PC-9 (cell line): Measurements from ENCODE around the gene PDE4D. TPM values are rescaled to one million over a fixed set of nuclear protein-coding genes. Genes with fewer than 3 reads are reported as not detected.

Experiments used
- BruUV-seq: library from RNA; stranded (reverse); fragments of 400-500 nt; replicated peaks from 2 replicates; lab custom pipeline; 2021; lab: Mats Ljungman, UMichigan
- CTCF ChIA-PET: fragments of 300-600 bp; sonication (Branson Sonifier 250); formaldehyde crosslinking; loops from one replicate; lab custom pipeline; 2022; ENCODE audit warnings: antibody characterized with exemption; lab: Charles Lee
- POLR2A ChIA-PET: fragments of 300-600 bp; sonication (Branson Sonifier 250); formaldehyde crosslinking; loops from one replicate; lab custom pipeline; 2022; ENCODE audit warnings: antibody characterized with exemption; ENCODE audit not compliant: unreplicated experiment; lab: Charles Lee
- DNase-seq, 2 experiments: peaks; one replicate each; pipeline versions ENCODE4 v3.0.0 to v3.0.0-alpha.2; 2015 to 2022; ENCODE audit warnings: mixed read lengths in 1 of 2
- H2AFZ ChIP-seq: fragments of 200-600 bp; sonication (generic); 2 replicates; pipeline ENCODE4 v1.8.1; 2017; ENCODE audit warnings: antibody characterized with exemption
- H3F3A ChIP-seq: fragments of 200-600 bp; sonication (generic); 2 replicates; pipeline ENCODE4 v1.8.1; 2017; ENCODE audit warnings: antibody characterized with exemption, mild to moderate bottlenecking, low read depth; ENCODE audit not compliant: insufficient read depth
- H3K27ac ChIP-seq: fragments of 200-600 bp; sonication (generic); 2 replicates; pipeline ENCODE4 v1.6.1; 2016; ENCODE audit warnings: mixed run types
- H3K27me3 ChIP-seq: fragments of 200-600 bp; sonication (generic); 2 replicates; pipeline ENCODE4 v1.6.1; 2016; ENCODE audit warnings: low read depth, mixed run types; ENCODE audit not compliant: insufficient read depth
- H3K36me3 ChIP-seq: fragments of 200-600 bp; sonication (generic); 2 replicates; pipeline ENCODE4 v1.6.1; 2016; ENCODE audit warnings: low read depth, mixed run types
- H3K4me1 ChIP-seq: fragments of 200-600 bp; sonication (generic); replicated peaks from 2 replicates; pipeline ENCODE4 v1.6.1; 2016; ENCODE audit warnings: mixed run types; ENCODE audit not compliant: insufficient read depth
- H3K4me2 ChIP-seq: fragments of 200-600 bp; sonication (generic); 2 replicates; pipeline ENCODE4 v1.6.1; 2017; ENCODE audit warnings: mixed run types
- H3K4me3 ChIP-seq: fragments of 200-600 bp; sonication (generic); 2 replicates; pipeline ENCODE4 v1.6.1; 2016; ENCODE audit warnings: mixed run types
- H3K79me2 ChIP-seq: fragments of 200-600 bp; sonication (generic); 2 replicates; pipeline ENCODE4 v1.6.1; 2017; ENCODE audit warnings: low read depth, mixed run types
- H3K9me2 ChIP-seq: fragments of 200-600 bp; sonication (generic); 2 replicates; pipeline ENCODE4 v1.8.1; 2017; ENCODE audit warnings: mild to moderate bottlenecking; ENCODE audit not compliant: insufficient read depth
- H3K9me3 ChIP-seq: fragments of 200-600 bp; sonication (generic); 2 replicates; pipeline ENCODE4 v1.8.1; 2016; ENCODE audit warnings: low read depth; ENCODE audit not compliant: insufficient read depth
- H4K20me1 ChIP-seq: fragments of 200-600 bp; sonication (generic); 2 replicates; pipeline ENCODE4 v1.8.1; 2017; ENCODE audit not compliant: insufficient read depth
- CTCF ChIP-seq: fragments of 200-600 bp; sonication (generic); conservative IDR thresholded peaks from 2 replicates; pipeline ENCODE4 v1.6.1; 2017; ENCODE audit warnings: mixed run types, antibody characterized with exemption, mild to moderate bottlenecking, moderate library complexity
- EZH2 ChIP-seq: fragments of 200-600 bp; sonication (generic); IDR thresholded peaks from 2 replicates; pipeline ENCODE4 v1.8.0; 2017; ENCODE audit warnings: antibody characterized with exemption, low read depth
- intact Hi-C: fragments of 100-400 bp; cut with micrococcal nuclease; formaldehyde crosslinking; loops from one replicate; pipeline ENCODE4 v1.10.0; 2022; ENCODE audit not compliant: unreplicated experiment
- total RNA-seq: library from RNA; stranded (reverse); gene quantifications from 2 replicates; pipeline ENCODE4 v1.2.3, GENCODE V29; 2021

The PDE4D gene
- total RNA-seq, 1 experiment from 2014 or later, result 9.8 TPM

GRCh38 chr5:59126016-59126707 lies 767.4 kb downstream of the PDE4D start:
- H3K79me2 ChIP-seq, result no peaks in the 10 kb centered on the region

DNA sequence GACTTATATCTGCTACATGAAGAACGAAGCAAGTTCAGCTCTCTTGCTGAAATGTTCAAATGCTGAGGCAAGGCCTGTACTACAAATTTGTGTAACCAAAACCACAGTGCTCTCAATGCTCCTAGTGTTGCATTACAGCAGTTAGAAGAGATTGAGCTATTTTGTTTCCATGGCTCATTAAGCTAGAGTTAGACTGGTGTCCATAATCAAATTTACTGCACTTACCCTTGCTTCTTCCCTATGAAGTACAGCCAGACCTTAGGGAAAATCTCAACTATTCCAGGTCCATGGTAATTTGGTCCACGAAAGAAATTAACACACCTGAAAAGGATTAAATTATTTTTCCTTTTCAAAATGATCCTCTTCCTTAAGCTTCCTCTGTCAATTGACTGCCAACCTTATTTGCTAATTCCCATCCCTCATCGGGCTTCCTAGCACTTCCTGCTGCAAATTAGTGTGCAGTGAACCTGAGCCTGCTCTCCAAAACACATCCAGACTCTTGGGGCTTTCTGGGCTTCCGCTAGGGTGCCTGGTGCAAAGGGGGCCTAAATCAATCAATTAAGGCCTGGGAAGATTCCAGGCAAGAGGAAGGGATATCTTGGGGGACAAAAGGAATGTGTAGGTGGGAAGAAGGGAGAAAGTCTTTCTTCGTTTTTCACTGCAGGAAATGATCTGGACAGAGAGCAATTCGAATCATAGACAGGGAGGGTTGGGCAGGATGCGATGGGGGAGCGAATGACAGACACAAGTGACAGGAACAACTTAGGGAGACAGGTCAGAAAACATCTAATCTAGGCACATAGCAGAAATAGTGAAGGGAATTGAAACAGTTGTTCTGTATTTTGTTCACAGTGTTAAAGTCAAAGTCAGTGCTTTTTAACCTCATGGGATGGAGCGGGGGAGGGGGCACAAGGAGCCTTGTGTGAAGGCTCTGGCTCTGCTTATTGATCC lies 768.2 kb downstream of the PDE4D start:
- Histone ChIP-seq H3K36me3 (no peaks in the 10 kb centered on the region), H2AFZ (no peak overlapping the region), H3F3A (no peaks in the 10 kb centered on the region), H3K9me2 (no peaks in the 10 kb centered on the region), H4K20me1 (no peaks in the 10 kb centered on the region), H3K27ac (no peak overlapping the region), H3K79me2 (no peaks in the 10 kb centered on the region), H3K4me3 (no peak overlapping the region), H3K27me3 (no peaks in the 10 kb centered on the region), H3K4me2 (no peak overlapping the region), H3K9me3 (no peaks in the 10 kb centered on the region), H3K4me1 (peaks cover 11% of the 10 kb centered on the region; the same call in 1 of the 2 replicates)
- no peak for DNase-seq
- ChIA-PET CTCF (interaction anchor here (0.5 to 0.8 kb wide), 3 partner anchors 12 to 90 kb away, joined by 3 to 9 read pairs (median 3); no protein-coding TSS in a partner anchor), POLR2A (no interaction called here)
- TF ChIP-seq CTCF (no peak), EZH2 (no peak)
- no TSS peak for BruUV-seq
- intact Hi-C loops, result no loop called here

More at GRCh38 chr5:59126016-59126707, 767.4 kb downstream of the PDE4D start:
- Histone ChIP-seq H3F3A (no peaks in the 10 kb centered on the region), H2AFZ (no peak overlapping the region), H4K20me1 (no peaks in the 10 kb centered on the region; the same call in 1 of the 2 replicates), H3K9me3 (no peaks in the 10 kb centered on the region), H3K36me3 (no peaks in the 10 kb centered on the region), H3K27ac (no peak overlapping the region), H3K9me2 (no peaks in the 10 kb centered on the region; the same call in 1 of the 2 replicates), H3K4me1 (peaks cover 11% of the 10 kb centered on the region; the same call in 1 of the 2 replicates), H3K4me3 (no peak overlapping the region), H3K4me2 (no peak overlapping the region), H3K27me3 (no peaks in the 10 kb centered on the region)
- POLR2A ChIA-PET, result interaction anchor here (0.7 kb wide), 1 partner anchor 142 kb away, joined by 4 read pairs; no protein-coding TSS in a partner anchor
- TF ChIP-seq EZH2 (no peak), CTCF (no peak)
- intact Hi-C loops, result no loop called here
- no peak for DNase-seq
- no TSS peak for BruUV-seq
- CTCF ChIA-PET, result no interaction called here
